Endodermal cell (in vitro differentiated cells): ENCODE measurements around the gene VGLL2. TPM values are rescaled to one million over a fixed set of nuclear protein-coding genes. Genes with fewer than 3 reads are reported as not detected.

Experiments
- DNase-seq: peaks from one replicate; pipeline ENCODE4 v3.0.0-alpha.2; 2017
- H3K27ac ChIP-seq: 2 replicates; pipeline ENCODE4 v1.5.1; 2013; ENCODE audit warnings: mild to moderate bottlenecking, low read depth, low read length, moderate library complexity
- H3K27me3 ChIP-seq: 2 replicates; pipeline ENCODE4 v1.6.1; 2013; ENCODE audit warnings: mild to moderate bottlenecking, low read length, moderate library complexity; ENCODE audit not compliant: insufficient read depth, control insufficient read depth, poor library complexity, severe bottlenecking
- H3K36me3 ChIP-seq: 2 replicates; pipeline ENCODE4 v1.7.0; 2013; ENCODE audit warnings: mild to moderate bottlenecking, low read length, moderate library complexity; ENCODE audit not compliant: control insufficient read depth, insufficient read depth
- H3K4me1 ChIP-seq: one replicate; pipeline ENCODE4 v1.7.0; 2013; ENCODE audit warnings: low read length; ENCODE audit not compliant: control insufficient read depth, insufficient read depth
- H3K4me3 ChIP-seq: 2 replicates; pipeline ENCODE4 v1.5.1; 2013; ENCODE audit warnings: mild to moderate bottlenecking, low read length, moderate library complexity
- H3K9ac ChIP-seq: 2 replicates; pipeline ENCODE4 v1.6.1; 2013; ENCODE audit warnings: mild to moderate bottlenecking, low read length, moderate library complexity; ENCODE audit not compliant: poor library complexity, severe bottlenecking; ENCODE audit errors: extremely low read depth
- H3K9me3 ChIP-seq: 2 replicates; pipeline ENCODE4 v1.6.1; 2013; ENCODE audit warnings: mild to moderate bottlenecking, low read length, moderate library complexity; ENCODE audit not compliant: control insufficient read depth
- H3K27ac Mint-ChIP-seq: 2 replicates; pipeline ENCODE4 v1.8.0; 2020; ENCODE audit warnings: mixed read lengths
- H3K27me3 Mint-ChIP-seq: 2 replicates; pipeline ENCODE4 v1.8.0; 2021; ENCODE audit warnings: mild to moderate bottlenecking, mixed read lengths; ENCODE audit not compliant: insufficient read depth
- H3K36me3 Mint-ChIP-seq: 2 replicates; pipeline ENCODE4 v1.8.0; 2020; ENCODE audit warnings: low read depth, mixed read lengths
- H3K4me1 Mint-ChIP-seq: 2 replicates; pipeline ENCODE4 v1.8.0; 2020; ENCODE audit warnings: mixed read lengths
- H3K4me3 Mint-ChIP-seq: 2 replicates; pipeline ENCODE4 v1.8.0; 2020; ENCODE audit warnings: mild to moderate bottlenecking, moderate library complexity, mixed read lengths
- H3K9me3 Mint-ChIP-seq: 2 replicates; pipeline ENCODE4 v1.8.0; 2020; ENCODE audit warnings: mild to moderate bottlenecking, mixed read lengths
- CTCF ChIP-seq: fragments of 200-600 bp; sonication (generic); conservative IDR thresholded peaks from 2 replicates; pipeline ENCODE4 v1.5.0; 2021; ENCODE audit warnings: antibody characterized with exemption, mild to moderate bottlenecking
- WGBS, 2 experiments: methylation state at CpG; one replicate each; pipeline versions ENCODE4 v1.1.5 to v1.1.7; 2013; ENCODE audit warnings: missing lambda C conversion rate in 2 of 2, mixed read lengths in 1 of 2; ENCODE audit not compliant: insufficient coverage in 1 of 2, insufficient read length in 1 of 2; 5-methylcytosine and 5-hydroxymethylcytosine counted together
- total RNA-seq, 2 donors: library from RNA; stranded (reverse); fragmentation: NEBNext Ultra II Directional in 1 of 2; extraction: Animal tissue kit (Norgen Biotek cat#: 25700) in 1 of 2; gene quantifications; 2 replicates in 1 of 2; 3 replicates in 1 of 2; pipeline ENCODE4 v1.2.1, GENCODE V29; 2021

The VGLL2 gene
- total RNA-seq, 2 donors from 2014 or later = 0.15 TPM; not detected in 1

- no peak overlapping the region for H3K9ac ChIP-seq
- H3K4me1 ChIP-seq = no peaks in the 10 kb centered on the region
- TF ChIP-seq CTCF = no peak
- Mint-ChIP-seq H3K4me1 (no peaks in the 10 kb centered on the region), H3K36me3 (no peaks in the 10 kb centered on the region), H3K27me3 (no peaks in the 10 kb centered on the region), H3K4me3 (no peak overlapping the region), H3K27ac (no peak overlapping the region), H3K9me3 (no peaks in the 10 kb centered on the region)
- WGBS, 2 experiments = 86 to 94% methylated on average over 2 of the region's 2 CpGs
- no peak for DNase-seq
- no peaks in the 10 kb centered on the region for H3K27me3 ChIP-seq
- H3K27ac ChIP-seq = no peak overlapping the region
- no peaks in the 10 kb centered on the region for H3K9me3 ChIP-seq
- no peak overlapping the region for H3K4me3 ChIP-seq
- no peaks in the 10 kb centered on the region for H3K36me3 ChIP-seq
These were observed 39.1 kb downstream of the VGLL2 start for GRCh38 chr6:117304446-117304845.

GRCh38 chr6:117306227-117306790, 41.0 kb downstream of the VGLL2 start:
- Histone ChIP-seq H3K27ac (no peak overlapping the region), H3K36me3 (no peaks in the 10 kb centered on the region), H3K4me3 (no peak overlapping the region), H3K9ac (no peak overlapping the region), H3K27me3 (no peaks in the 10 kb centered on the region), H3K9me3 (no peaks in the 10 kb centered on the region), H3K4me1 (no peaks in the 10 kb centered on the region)
- no peak overlapping the region for H3K4me3 Mint-ChIP-seq
- DNase-seq = no peak
- no peak overlapping the region for H3K27ac Mint-ChIP-seq
- no peaks in the 10 kb centered on the region for H3K36me3 Mint-ChIP-seq
- TF ChIP-seq CTCF = no peak
- no peaks in the 10 kb centered on the region for H3K9me3 Mint-ChIP-seq
- no peaks in the 10 kb centered on the region for H3K4me1 Mint-ChIP-seq
- H3K27me3 Mint-ChIP-seq = no peaks in the 10 kb centered on the region
- 87% methylated on average over 3 of the region's 3 CpGs; no CpG with 5 or more reads in 1 of the 2 experiments for WGBS, 2 experiments

- no peak for DNase-seq
- no peak overlapping the region for H3K9ac ChIP-seq
- H3K27ac Mint-ChIP-seq = no peak overlapping the region
These were observed 42.3 kb downstream of the VGLL2 start for GRCh38 chr6:117307655-117308054.

More at GRCh38 chr6:117307655-117308054, 42.3 kb downstream of the VGLL2 start:
- Histone ChIP-seq H3K9me3 (no peaks in the 10 kb centered on the region), H3K36me3 (no peaks in the 10 kb centered on the region), H3K27ac (no peak overlapping the region), H3K4me1 (no peaks in the 10 kb centered on the region), H3K27me3 (no peaks in the 10 kb centered on the region), H3K4me3 (no peak overlapping the region)
- no peak for TF ChIP-seq CTCF
- WGBS, 2 experiments = 76 to 80% methylated on average over 3 of the region's 3 CpGs
- no peaks in the 10 kb centered on the region for H3K27me3 Mint-ChIP-seq
- H3K4me3 Mint-ChIP-seq = no peak overlapping the region
- H3K9me3 Mint-ChIP-seq = no peaks in the 10 kb centered on the region
- H3K4me1 Mint-ChIP-seq = no peaks in the 10 kb centered on the region
- H3K36me3 Mint-ChIP-seq = no peaks in the 10 kb centered on the region
